ENCODE measurements around the gene CANT1. TPM values are rescaled to one million over a fixed set of nuclear protein-coding genes. Genes with fewer than 3 reads are reported as not detected.

Gene CANT1
- 66.7 to 84.5 TPM (median 78.5 TPM) in 5 replicates for total RNA-seq (2022; extraction: Qiagen RNA extraction)

DNA sequence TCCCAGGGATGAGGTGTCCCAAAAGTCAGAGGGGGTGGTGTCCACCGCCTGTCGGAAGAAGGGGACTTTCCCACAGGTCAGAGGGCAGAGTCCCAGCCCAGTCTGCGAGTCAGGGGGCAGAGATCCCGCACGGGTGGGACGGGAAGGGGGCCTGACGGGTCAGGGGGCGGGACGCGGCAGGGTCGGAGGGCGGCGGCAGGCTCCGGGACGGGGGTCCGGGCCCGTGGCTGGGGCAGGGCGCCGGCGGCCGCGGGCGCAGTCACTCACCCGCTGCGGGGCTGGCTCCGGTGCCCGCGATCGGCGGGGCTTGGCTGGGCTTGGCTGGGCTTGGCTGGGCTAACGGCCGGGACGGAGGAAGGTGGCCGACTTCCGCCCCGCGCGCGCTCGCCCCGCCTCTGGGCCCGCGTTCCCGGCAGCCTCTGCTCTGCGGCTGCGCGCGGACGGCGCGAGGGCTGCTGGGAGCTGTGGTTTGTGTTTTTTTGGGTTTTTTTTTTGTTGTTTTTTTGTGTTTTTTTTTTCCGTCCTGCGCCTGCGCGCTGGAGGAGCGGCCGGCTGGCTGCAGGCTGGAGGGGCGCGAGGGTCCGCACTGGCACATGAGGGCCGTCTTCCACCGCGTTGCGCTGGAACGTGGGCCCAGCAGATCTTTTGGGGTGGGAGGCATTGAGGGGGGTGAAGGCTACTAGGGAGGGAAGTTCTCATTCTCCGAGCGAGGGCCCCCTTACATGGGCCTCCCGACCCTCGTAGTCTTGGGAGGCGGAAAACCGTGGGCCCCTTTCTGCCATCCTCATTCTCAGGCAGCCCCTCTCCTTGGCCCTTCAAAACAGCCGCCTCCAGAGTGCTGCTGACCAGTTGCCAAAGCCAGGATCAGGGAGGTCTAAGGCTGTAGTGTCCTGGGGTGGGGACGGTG, at the start of gene CANT1:
Gene CANT1, minus strand, starts transcription at position 368 of the 907 bp plus-strand sequence. CDS start 12,142 bp downstream, outside the sequence.

DNA sequence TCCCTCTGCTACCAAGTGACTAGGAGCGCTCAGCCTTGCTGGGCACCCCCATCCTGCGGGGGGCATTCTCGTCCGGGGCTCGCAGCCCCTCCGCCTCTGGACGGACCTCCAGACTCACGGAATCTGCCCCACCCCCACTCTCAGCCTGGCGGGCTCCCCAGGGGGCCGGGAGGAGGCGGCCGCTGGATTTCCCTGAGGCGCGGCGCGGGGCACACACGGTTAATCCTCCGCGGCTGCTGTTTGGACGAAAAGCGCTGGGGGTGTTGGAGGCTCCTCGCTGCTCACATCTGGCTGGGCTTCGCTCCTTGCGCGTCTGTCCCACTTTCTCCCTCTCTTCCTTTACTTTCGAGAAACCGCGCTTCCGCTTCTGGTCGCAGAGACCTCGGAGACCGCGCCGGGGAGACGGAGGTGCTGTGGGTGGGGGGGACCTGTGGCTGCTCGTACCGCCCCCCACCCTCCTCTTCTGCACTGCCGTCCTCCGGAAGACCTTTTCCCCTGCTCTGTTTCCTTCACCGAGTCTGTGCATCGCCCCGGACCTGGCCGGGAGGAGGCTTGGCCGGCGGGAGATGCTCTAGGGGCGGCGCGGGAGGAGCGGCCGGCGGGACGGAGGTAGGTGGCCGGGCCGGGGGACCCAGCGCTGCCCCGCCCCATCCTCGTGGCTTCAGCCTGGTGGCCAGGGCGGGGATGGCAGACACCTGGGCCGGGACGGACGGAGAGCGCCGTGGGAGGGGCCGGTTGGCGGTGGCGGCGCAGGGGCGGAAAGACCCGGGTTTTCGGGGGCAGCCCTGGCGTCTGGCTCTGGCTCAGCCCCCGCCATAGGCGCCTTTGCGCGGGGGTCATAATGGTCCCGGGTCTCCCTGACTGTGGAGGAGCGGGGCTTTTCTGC, 14.6 kb upstream of the CANT1 start, which contains the start of gene C1QTNF1:
Gene C1QTNF1, plus strand, starts transcription at position 284 of the 886 bp plus-strand sequence. CDS start 19,800 bp downstream, outside the sequence.

GRCh38 chr17:78979780-78980623, 29.6 kb downstream of the CANT1 start, which contains the start of gene LGALS3BP:
TSS of gene LGALS3BP (minus strand) at chr17:78979923. CDS start at chr17:78977191, 2,732 bp downstream.

Other genes with a start within 250 kb of the CANT1 start
- gene CYTH1, start 227.5 kb downstream of the CANT1 start, total RNA-seq (2022; extraction: Qiagen RNA extraction): 53.6 to 72.2 TPM (median 63.6 TPM) in 5 replicates
- 50.5 to 62.2 TPM (median 58.6 TPM) in 5 replicates for gene USP36, start 168.9 kb downstream of the CANT1 start, total RNA-seq (2022; extraction: Qiagen RNA extraction)
- gene CEP295NL, start 106.6 kb downstream of the CANT1 start, total RNA-seq (2022; extraction: Qiagen RNA extraction): 0.18 to 0.58 TPM (median 0.27 TPM) in 5 replicates
- gene TIMP2, start 84.4 kb downstream of the CANT1 start, total RNA-seq (2022; extraction: Qiagen RNA extraction): 189 to 242 TPM (median 225 TPM) in 5 replicates
- 71.1 to 83.5 TPM (median 79.8 TPM) in 5 replicates for gene LGALS3BP, start 29.8 kb downstream of the CANT1 start, total RNA-seq (2022; extraction: Qiagen RNA extraction)
- 41.8 to 54.0 TPM (median 46.9 TPM) in 5 replicates for gene C1QTNF1, start 14.4 kb upstream of the CANT1 start, total RNA-seq (2022; extraction: Qiagen RNA extraction)
- 8.8 to 24.3 TPM (median 15.4 TPM) in 5 replicates for gene ENGASE, start 65.1 kb upstream of the CANT1 start, total RNA-seq (2022; extraction: Qiagen RNA extraction)

Measured in A549 treated with Mapracorat at 1 μM for 4 hours (cell line).